SKM-1 (cell line): ENCODE results near the gene MCEMP1.

ENCODE experiments used
- DNase-seq: peaks from one replicate; lab custom pipeline; 2025; ENCODE audit not compliant: unreplicated experiment; lab: John Stamatoyannopoulos, UW

The MCEMP1 gene

DNA sequence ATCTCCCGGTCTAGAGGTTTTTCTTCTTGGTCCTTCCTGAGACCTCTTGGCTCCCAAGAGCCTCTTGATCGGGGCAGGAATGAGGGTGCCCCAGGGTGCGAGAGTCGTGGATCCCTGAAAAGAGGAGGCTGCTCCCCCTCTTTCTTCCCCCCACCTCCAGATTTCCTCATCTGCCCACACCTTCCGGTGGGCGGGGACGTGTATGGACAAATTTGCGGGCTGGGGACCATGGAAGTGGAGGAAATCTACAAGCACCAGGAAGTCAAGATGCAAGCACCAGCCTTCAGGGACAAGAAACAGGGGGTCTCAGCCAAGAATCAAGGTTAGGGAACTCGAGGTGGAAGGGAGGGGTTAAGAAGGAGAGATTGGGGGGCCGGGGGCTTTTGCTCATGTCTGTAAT, at the start of gene MCEMP1:
MCEMP1 (plus strand) TSS at position 237 of the 400 bp plus-strand sequence; CDS start at position 268, 31 bp downstream.
- DNase-seq, result peak; percentile 74

- DNase-seq, result no peak
Measured at GRCh38 chr19:7627166-7627565, 49.7 kb upstream of the MCEMP1 start.

DNA sequence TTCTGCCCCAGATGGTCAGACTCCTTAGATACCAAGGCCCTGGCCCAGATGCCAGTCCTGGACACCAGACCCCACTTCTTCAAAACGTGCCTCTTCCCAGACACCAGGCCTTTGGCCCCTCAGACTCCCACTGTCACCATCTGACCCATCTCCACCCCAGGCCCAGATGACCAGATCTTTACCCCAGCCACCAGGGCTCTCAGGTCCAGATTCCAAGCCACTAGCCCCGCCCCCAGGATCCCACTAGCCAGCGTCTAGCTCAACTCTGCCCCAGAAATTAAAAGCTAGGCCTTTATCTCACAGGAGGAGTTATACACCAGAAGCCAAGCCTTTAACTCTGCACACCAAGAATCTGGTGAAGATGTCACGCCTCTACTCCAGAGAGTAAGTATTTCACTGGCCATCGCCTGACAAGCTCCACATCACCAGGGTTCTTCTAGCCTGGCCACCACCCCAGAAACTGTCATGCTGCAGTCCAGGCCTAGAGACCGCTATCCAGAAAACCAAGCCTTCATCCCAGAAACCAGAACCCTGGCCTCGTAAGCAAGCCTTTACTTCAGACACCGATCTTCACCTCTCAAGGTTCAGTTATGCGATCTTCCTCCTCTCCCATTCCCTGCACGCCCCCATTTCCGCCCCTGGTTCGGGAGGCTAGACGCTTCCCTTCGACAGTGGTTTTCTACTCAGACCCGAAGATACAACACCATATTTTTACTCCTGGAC, 48.1 kb upstream of the MCEMP1 start:
- no peak for DNase-seq

DNA sequence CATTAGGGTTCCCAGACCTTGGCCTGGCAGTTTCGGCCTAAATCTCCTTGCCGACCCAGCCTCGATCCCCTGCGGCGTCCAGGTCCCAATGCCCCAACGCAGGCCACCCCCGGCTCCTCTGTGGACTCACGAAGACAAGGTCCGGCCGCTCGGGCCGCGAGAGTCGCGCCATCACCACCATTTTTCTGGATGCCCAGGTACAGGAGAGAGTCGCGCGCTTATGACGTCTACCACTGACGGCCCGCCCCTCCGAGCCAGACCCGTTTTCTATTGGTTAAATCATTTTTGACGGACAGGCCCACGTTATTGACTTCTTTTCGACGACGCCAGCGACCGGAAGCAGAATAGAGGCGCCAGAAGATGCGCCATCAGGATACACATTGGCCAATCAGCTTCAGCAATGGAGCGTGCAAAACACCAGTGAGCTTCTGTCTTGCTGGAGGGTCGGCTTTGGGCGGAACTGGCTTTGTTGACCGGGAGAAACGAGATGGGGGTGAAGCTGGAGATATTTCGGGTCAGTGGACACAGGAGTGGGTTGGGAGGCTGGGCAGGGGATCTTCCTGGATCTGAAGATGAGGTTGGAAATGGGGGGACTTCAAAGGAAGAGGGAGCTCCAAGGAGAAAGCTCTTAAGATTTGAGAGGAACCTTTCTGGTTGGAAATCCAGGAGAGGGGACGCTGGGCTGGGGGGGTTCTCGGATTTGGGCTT, 47.4 kb upstream of the MCEMP1 start, which contains the start of the genes PET100 and XAB2:
PET100 (plus strand) TSS at position 447 of the 708 bp plus-strand sequence; CDS start at position 488, 41 bp downstream.
XAB2 (minus strand) TSS at position 199 of the 708 bp plus-strand sequence; CDS start at position 181, 18 bp downstream.
- peak; percentile 93 for DNase-seq

- no peak for DNase-seq
Measured at GRCh38 chr19:7631577-7631976, 45.3 kb upstream of the MCEMP1 start.

DNA sequence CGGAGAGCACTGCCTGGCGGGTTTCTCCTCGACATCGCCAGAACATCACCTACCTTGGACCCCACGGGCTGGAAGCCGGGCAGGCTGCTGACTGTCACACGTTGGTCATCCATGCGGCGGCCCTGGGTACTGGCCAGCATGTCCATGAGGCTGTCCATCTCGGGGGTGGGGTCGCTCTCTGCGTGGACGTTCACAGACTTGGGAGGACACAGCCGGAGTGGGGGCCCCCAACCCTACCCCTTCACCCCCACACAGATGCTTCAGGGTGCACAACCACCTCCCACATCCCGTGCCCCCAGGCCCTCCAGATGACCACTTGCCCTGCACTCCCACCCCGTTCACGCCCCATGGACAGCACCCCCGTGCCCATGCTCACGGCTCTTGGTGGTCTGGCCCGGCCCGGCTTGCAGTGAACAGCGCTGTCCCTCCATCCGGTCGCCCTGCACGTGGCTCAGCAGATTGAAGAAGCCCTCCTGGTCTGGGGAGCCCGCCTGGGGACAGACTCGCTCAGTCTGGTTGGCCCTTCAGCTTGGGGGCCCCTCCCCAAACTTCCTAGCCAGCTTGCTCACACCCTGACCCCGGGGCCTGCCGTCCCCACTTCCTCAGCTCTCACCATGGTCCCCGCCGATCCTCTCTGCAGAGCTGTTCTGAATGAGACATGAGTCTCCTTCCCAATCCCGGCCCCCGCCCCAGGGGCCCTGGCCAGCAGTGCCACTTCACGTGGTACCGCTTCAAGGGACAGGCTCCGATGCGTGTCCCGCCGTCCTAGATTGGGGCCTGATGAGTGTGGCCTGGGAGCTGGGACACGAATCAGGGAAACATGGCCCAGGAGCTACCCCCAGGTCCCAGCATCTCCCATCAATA, 44.3 kb upstream of the MCEMP1 start:
- DNase-seq, result no peak

- no peak for DNase-seq
Measured at GRCh38 chr19:7633698-7634097, 43.2 kb upstream of the MCEMP1 start, which contains the start of gene PCP2. Gene PCP2 (minus strand): TSS chr19:7633719. CDS start chr19:7633457, 262 bp downstream.

DNA sequence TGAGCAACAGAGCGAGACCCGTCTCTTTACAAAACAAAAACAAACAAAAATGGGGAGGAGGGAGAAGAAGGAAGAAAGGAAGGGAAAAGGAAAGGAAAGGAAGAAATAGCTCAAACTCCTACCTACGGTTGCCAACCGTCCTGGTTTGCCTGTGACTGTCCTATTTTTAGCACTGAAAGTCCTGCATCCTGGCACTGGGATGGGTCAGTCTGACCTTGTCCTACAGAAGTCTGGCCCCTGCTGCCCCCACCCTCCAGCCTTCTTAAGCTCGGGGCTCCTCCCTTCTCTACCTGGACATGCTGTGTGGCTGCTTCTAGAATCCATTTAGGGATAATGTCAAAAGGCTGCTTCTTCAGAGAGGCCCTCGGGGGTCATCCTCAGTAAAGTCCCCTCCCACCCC, 41.2 kb upstream of the MCEMP1 start:
- DNase-seq, result no peak

DNA sequence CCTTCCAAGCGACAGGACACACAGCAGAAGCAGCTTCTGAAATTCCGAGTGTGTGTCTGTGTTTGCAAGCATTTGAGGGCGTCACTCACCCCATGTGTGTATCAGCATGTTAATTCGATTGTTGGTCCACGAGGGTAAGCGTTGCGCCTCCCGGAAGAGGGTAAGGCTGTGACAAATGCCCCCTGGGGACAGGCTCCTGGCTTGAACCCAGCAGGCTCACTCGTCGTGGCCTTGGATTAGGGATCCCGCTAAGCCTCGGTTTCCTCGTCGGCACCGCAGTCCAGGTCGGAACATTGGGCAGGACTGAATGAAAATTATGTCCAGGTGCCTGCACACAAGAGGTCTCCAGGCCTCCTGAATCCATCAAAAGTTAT, 40.6 kb upstream of the MCEMP1 start:
- DNase-seq, result no peak

- peak; percentile 39 for DNase-seq
Measured at GRCh38 chr19:7636691-7637373, 40.1 kb upstream of the MCEMP1 start, which contains the start of gene STXBP2. Gene STXBP2 (plus strand): TSS chr19:7637110. CDS start chr19:7637150, 40 bp downstream.

DNA sequence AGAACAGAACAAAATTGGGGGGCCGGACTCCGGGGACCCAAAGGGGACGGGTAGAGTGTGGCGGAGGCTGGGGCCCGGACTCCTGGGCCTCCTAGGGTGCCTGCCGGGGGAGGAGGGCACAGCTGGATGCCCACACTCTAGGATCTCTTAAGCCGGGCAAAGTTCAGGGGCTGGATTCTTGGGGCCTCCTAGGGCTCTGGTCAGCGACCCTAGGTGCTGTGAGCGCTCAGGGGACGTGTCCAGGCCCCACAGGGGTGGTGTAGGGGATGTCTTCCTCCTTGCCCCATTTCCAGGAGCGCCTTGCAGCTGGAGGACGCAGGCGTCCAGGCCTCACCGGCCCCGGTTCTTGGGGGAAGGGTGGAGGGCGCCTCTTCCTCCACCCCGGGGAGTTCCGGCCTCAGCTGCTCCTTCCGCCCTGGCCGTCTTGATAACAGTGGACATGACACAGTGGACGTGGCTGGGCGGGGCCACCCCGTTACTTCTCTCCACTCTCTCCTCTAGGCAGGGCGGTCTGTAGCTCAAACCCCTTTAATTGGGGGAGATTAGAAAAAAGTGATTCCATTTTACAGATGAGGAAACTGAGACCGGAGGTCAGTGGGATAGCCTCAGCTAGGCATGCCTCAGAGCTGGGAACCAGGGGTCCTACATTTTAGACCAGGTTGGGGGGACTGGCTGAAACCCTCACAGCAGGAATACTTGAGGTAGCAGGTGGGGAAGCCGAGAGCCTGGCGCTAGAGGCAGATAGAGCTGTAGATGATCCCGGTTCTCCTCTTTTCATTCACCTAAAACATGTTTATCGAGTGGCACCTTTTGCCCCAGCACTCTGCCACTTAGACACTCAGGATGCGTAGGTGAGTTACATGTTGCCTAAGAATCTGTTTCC, 39.3 kb upstream of the MCEMP1 start:
- no peak for DNase-seq

DNA sequence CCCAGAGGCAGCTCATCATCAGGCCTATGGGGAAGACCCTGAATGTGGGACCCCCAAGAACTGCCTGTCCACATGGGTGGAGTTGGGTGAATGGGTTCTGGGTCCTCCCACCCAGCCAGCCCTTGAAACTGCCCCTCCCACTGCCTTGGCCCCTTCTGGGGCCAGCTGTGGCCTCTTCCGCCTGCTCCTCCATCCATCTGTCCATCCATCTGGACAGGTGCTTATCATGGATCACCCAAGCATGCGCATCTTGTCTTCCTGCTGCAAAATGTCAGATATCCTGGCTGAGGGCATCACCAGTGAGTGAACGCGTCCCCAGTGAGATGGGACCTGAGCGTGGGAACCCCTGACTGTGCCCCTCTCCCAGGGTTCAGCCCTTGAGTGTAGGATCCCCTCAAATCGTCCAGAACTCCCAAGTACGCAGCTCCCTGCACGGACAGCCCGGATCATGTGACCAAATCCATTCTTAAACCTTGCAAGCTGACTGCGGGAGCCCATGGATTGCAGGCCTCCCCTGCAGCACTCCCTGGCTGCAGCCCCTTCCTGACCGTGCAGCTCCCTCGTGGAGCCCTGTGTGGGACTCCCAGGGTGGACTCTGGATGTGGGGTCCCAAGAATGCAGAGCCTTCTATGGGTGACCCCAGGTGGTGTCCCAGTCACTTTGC, 38.0 kb upstream of the MCEMP1 start:
- no peak for DNase-seq

GRCh38 chr19:7639863-7640348, 37.0 kb upstream of the MCEMP1 start:
- DNase-seq, result no peak

GRCh38 chr19:7640803-7641202, 36.1 kb upstream of the MCEMP1 start:
- no peak for DNase-seq

GRCh38 chr19:7641290-7642276, 35.3 kb upstream of the MCEMP1 start:
- no peak for DNase-seq

- DNase-seq, result no peak
Measured at GRCh38 chr19:7642295-7643030, 34.4 kb upstream of the MCEMP1 start.

DNA sequence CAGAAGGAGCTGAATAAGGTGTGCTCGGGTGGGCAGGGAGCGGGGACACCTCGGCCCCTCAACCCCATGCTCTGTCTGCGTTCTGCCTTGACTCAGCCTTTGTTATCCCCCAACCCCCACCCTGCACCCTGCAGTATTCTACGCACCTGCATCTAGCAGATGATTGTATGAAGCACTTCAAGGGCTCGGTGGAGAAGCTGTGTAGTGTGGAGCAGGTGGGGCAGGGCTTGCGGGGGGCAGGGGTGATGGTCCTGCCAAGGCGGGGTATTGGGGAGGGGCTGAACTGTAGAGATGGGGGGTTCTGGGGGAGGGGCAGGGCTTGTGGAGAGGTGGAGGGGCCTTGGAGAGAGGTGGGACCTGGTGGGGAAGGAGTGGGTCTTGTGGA, 33.9 kb upstream of the MCEMP1 start:
- DNase-seq, result no peak
